HepG2 (cell line): ENCODE results near the gene ARGLU1. TPM values are rescaled to one million over a fixed set of nuclear protein-coding genes. Genes with fewer than 3 reads are reported as not detected.

Source experiments
- ATAC-seq: fragments of 200-7000 bp; cut with Tn5 transposase; 3 replicates; pipeline ENCODE4 v1.9.1; 2020; ENCODE audit warnings: mild to moderate bottlenecking, moderate library complexity
- BruUV-seq: library from RNA; stranded (reverse); fragments of 400-500 nt; replicated peaks from 2 replicates; lab custom pipeline; 2021; lab: Mats Ljungman, UMichigan
- CTCF ChIA-PET: fragments of 300-600 bp; formaldehyde crosslinking; extraction: SDS; loops from one replicate; lab custom pipeline; 2021; ENCODE audit warnings: low total read pairs, inconsistent platforms, low intra/inter-chr PET ratio; lab: Yijun Ruan, JAX
- POLR2A ChIA-PET: fragments of 350-600 bp; sonication (Branson Sonifier 250); formaldehyde crosslinking; loops from one replicate; lab custom pipeline; 2020; ENCODE audit warnings: antibody characterized with exemption, inconsistent platforms; lab: Yijun Ruan, JAX
- DNase-seq: peaks from one replicate; pipeline ENCODE4 v3.0.0-alpha.2; 2015; ENCODE audit warnings: low spot score
- FAIRE-seq: peaks from 3 replicates; lab custom pipeline; 2011; peaks lifted over from hg19 to GRCh38; lab: Jason Lieb, UNC
- H2AFZ ChIP-seq: one replicate; pipeline ENCODE4 v1.6.1; 2011; ENCODE audit warnings: low read length, inconsistent platforms
- H3K27ac ChIP-seq: fragments of 300-600 bp; 3 replicates; pipeline ENCODE4 v1.8.0; 2011; ENCODE audit warnings: mixed run types, mild to moderate bottlenecking, mixed read lengths, low read length, inconsistent platforms; ENCODE audit not compliant: insufficient read depth; ENCODE audit errors: extremely low read length
- H3K27me3 ChIP-seq, 2 experiments: fragments of 200-600 bp in 1 of 2; 2 replicates in 1 of 2; 3 replicates in 1 of 2; pipeline versions ENCODE4 v1.6.0 to v1.8.0; 2011; ENCODE audit warnings: low read length in 2 of 2, mild to moderate bottlenecking in 2 of 2, moderate library complexity in 2 of 2, inconsistent platforms in 1 of 2; ENCODE audit not compliant: insufficient read depth in 2 of 2, control insufficient read depth in 1 of 2
- H3K36me3 ChIP-seq, 2 experiments: fragments of 200-600 bp in 1 of 2; replicated peaks in 1 of 2; 2 replicates in 1 of 2; 3 replicates in 1 of 2; pipeline versions ENCODE4 v1.5.1 to v1.8.0; 2011; ENCODE audit warnings: low read length in 2 of 2, inconsistent platforms in 1 of 2; ENCODE audit not compliant: insufficient read depth in 2 of 2, control insufficient read depth in 1 of 2
- H3K4me1 ChIP-seq: 2 replicates; pipeline ENCODE4 v1.5.1; 2012; ENCODE audit warnings: low read length, inconsistent platforms; ENCODE audit not compliant: insufficient read depth
- H3K4me2 ChIP-seq: 2 replicates; pipeline ENCODE4 v1.6.0; 2011; ENCODE audit warnings: low read depth, low read length, inconsistent platforms
- H3K4me3 ChIP-seq, 3 experiments: fragments of 200-600 bp in 1 of 3; sonication (generic), shearing (Covaris generic) in 1 of 3; replicated peaks in 1 of 3; 2 replicates each; pipeline ENCODE4 v1.5.1; 2011 to 2016; ENCODE audit warnings: low read length in 3 of 3, inconsistent platforms in 2 of 3, low read depth in 2 of 3, mild to moderate bottlenecking in 2 of 3, control low read depth in 1 of 3, mixed read lengths in 1 of 3; ENCODE audit not compliant: insufficient read depth in 1 of 3
- H3K79me2 ChIP-seq: one replicate; pipeline ENCODE4 v1.6.1; 2011; ENCODE audit warnings: low read length, inconsistent platforms; ENCODE audit not compliant: insufficient read depth
- H3K9ac ChIP-seq: 2 replicates; pipeline ENCODE4 v1.6.0; 2011; ENCODE audit warnings: mild to moderate bottlenecking, low read depth, low read length, inconsistent platforms; ENCODE audit not compliant: insufficient read depth
- H3K9me3 ChIP-seq: 2 replicates; pipeline ENCODE4 v1.5.1; 2012; ENCODE audit warnings: mild to moderate bottlenecking, low read length
- H4K20me1 ChIP-seq: 2 replicates; pipeline ENCODE4 v1.6.0; 2011; ENCODE audit warnings: inconsistent platforms, mild to moderate bottlenecking, low read length, moderate library complexity; ENCODE audit not compliant: insufficient read depth
- GPN1 ChIP-seq: sonication (generic); formaldehyde crosslinking; IDR thresholded peaks from 2 replicates; pipeline ENCODE4 v1.5.1; 2020; ENCODE audit warnings: missing genetic modification reagents, borderline replicate concordance
- MEIS2 ChIP-seq: sonication (generic); formaldehyde crosslinking; IDR thresholded peaks from 2 replicates; pipeline ENCODE4 v1.9.0; 2021; ENCODE audit warnings: mild to moderate bottlenecking, missing genetic modification reagents
- POLR2A ChIP-seq, 2 experiments: IDR thresholded peaks; 2 replicates each; pipeline ENCODE4 v1.6.1; 2011; ENCODE audit warnings: low read depth in 2 of 2, low read length in 2 of 2, mild to moderate bottlenecking in 1 of 2, moderate library complexity in 1 of 2; ENCODE audit not compliant: insufficient read depth in 1 of 2
- RNF2 ChIP-seq: fragments of 450-650 bp; conservative IDR thresholded peaks from 2 replicates; pipeline ENCODE4 v1.6.1; 2016; ENCODE audit warnings: low read depth
- SATB2 ChIP-seq: sonication (generic); formaldehyde crosslinking; IDR thresholded peaks from 2 replicates; pipeline ENCODE4 v1.5.0; 2020; ENCODE audit warnings: missing genetic modification reagents
- SOX13 ChIP-seq, 3 experiments: fragments of 450-650 bp in 1 of 3; sonication (generic) in 1 of 3; formaldehyde crosslinking in 1 of 3; IDR thresholded peaks in 2 of 3; conservative IDR thresholded peaks in 1 of 3; 2 replicates each; pipeline versions ENCODE4 v1.5.0 to v1.6.1; 2016 to 2020; ENCODE audit warnings: antibody characterized with exemption in 1 of 3, mild to moderate bottlenecking in 1 of 3, missing compliant biosample characterization in 1 of 3, missing genetic modification reagents in 1 of 3, moderate library complexity in 1 of 3
- ZIK1 ChIP-seq: sonication (generic); formaldehyde crosslinking; IDR thresholded peaks from 2 replicates; pipeline ENCODE4 v1.5.0; 2020; ENCODE audit warnings: mild to moderate bottlenecking, low read depth, missing genetic modification reagents, borderline replicate concordance
- ZNF652 ChIP-seq: IDR thresholded peaks from 2 replicates; pipeline ENCODE4 v1.6.1; 2016; ENCODE audit warnings: low read depth, borderline replicate concordance
- ZNF724P ChIP-seq: sonication (generic); formaldehyde crosslinking; IDR thresholded peaks from 2 replicates; pipeline ENCODE4 v1.8.0; 2022; ENCODE audit warnings: missing genetic modification reagents, borderline replicate concordance
- ZNF780A ChIP-seq: sonication (generic); formaldehyde crosslinking; IDR thresholded peaks from 2 replicates; pipeline ENCODE4 v1.8.0; 2022; ENCODE audit warnings: mild to moderate bottlenecking, missing genetic modification reagents, moderate library complexity
- WGBS: methylation state at CpG from one replicate; pipeline ENCODE4 v1.1.6; 2017; ENCODE audit warnings: low lambda C conversion rate; 5-methylcytosine and 5-hydroxymethylcytosine counted together
- in situ Hi-C: cut with HindIII; loops from 2 replicates; pipeline ENCODE4 v1.10.0; 2017; ENCODE audit warnings: low pct_unique_long_range_greater_than_20kb; ENCODE audit not compliant: extremely low pct_ligation_motif_present
- intact Hi-C: fragments of 100-400 bp; cut with micrococcal nuclease; formaldehyde crosslinking; loops from one replicate; pipeline ENCODE4 v1.10.0; 2022; ENCODE audit not compliant: unreplicated experiment
- polyA plus RNA-seq, 8 experiments: library from polyadenylated mRNA; depleted of rRNA in 3 of 8; stranded (reverse) in 7 of 8; unstranded in 1 of 8; fragments of >200 nt; fragmentation: Illumina TruSeq in 4 of 8; extraction: Trizol in 4 of 8; gene quantifications; 2 replicates each; pipeline versions ENCODE4 v1.2.1 to v1.2.3, GENCODE V29; 2011 to 2016; ENCODE audit warnings: low read depth in 4 of 8, missing spikeins in 1 of 8, mixed read lengths in 1 of 8; ENCODE audit not compliant: insufficient read depth in 1 of 8
- total RNA-seq, 5 experiments: library from RNA; depleted of rRNA; stranded (reverse); fragments of >200 nt; fragmentation: Illumina TruSeq; extraction: Trizol; gene quantifications; 2 replicates each; pipeline ENCODE4 v1.2.3, GENCODE V29; 2016; ENCODE audit warnings: low read depth in 1 of 5
- TF ChIP-seq, protein P1 (sequence below): sonication (generic); formaldehyde crosslinking; conservative IDR thresholded peaks from 2 replicates; pipeline ENCODE4 v1.4.0; 2020; ENCODE audit warnings: missing genetic modification reagents
- TF ChIP-seq, protein P2 (sequence below): sonication (generic); formaldehyde crosslinking; IDR thresholded peaks from 2 replicates; pipeline ENCODE4 v1.9.0; 2021; ENCODE audit warnings: missing genetic modification reagents, mild to moderate bottlenecking, borderline replicate concordance
- TF ChIP-seq, protein P3 (sequence below): sonication (generic); formaldehyde crosslinking; IDR thresholded peaks from 2 replicates; pipeline ENCODE4 v1.8.1; 2023; ENCODE audit warnings: mild to moderate bottlenecking, missing genetic modification reagents
- TF ChIP-seq, protein P4 (sequence below): sonication (generic); formaldehyde crosslinking; IDR thresholded peaks from 2 replicates; pipeline ENCODE4 v1.5.0; 2020; ENCODE audit warnings: missing genetic modification reagents

Gene ARGLU1
- total and polyA plus RNA-seq, 2 of the 13 experiments (the other 11 are each of a cell fraction or from before 2014, with no cell fraction given) = 47.1 to 70.6 TPM

DNA sequence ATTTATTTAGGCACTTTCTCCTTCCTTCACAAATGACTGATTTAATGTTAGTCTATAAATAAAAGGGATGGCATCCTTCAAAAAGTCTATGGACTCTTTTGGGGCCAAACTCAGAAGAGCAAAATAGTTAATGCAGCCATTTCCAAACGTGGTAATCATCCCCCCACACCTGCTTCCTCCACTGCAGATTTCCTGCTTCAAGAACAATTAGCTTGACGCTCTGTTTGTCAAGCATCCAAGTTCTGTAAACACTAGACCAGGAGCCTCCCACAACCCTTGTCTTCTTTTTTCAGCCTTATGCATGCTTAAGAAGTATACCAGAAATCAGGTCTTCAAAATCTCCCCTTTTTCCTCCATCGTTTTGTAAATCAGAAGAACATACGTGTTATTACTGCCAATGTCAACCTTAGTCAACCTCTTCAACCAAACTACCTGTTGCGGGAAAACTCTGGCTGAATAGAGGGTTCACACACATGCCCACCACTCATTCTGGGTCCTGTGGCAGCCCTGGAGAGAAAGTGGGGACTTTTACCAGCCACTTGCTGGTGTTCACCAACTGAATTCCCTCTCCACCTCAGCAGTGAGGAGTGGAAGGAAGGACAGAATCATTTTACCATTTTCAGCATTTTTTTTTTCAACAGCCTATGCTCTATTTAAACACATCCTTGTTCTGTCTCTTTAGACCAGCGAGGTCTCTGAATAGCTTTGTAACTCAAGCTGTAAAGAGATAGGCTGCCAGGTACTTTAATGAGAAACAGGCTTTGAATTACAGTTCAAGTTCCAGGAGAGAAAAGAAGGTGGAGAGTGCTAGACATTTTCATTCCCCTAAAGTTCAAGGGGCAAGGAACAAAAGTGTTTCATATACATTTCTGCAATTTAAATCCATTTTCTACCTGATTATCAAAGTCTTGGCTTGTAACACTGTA lies 71.6 kb downstream of the ARGLU1 start (continued):
- no peak for TF ChIP-seq SATB2 (CRISPR knock-in tag)
- TF ChIP-seq, protein P1, sequence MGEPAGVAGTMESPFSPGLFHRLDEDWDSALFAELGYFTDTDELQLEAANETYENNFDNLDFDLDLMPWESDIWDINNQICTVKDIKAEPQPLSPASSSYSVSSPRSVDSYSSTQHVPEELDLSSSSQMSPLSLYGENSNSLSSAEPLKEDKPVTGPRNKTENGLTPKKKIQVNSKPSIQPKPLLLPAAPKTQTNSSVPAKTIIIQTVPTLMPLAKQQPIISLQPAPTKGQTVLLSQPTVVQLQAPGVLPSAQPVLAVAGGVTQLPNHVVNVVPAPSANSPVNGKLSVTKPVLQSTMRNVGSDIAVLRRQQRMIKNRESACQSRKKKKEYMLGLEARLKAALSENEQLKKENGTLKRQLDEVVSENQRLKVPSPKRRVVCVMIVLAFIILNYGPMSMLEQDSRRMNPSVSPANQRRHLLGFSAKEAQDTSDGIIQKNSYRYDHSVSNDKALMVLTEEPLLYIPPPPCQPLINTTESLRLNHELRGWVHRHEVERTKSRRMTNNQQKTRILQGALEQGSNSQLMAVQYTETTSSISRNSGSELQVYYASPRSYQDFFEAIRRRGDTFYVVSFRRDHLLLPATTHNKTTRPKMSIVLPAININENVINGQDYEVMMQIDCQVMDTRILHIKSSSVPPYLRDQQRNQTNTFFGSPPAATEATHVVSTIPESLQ (CRISPR knock-in tag) = no peak
- TF ChIP-seq, protein P2, sequence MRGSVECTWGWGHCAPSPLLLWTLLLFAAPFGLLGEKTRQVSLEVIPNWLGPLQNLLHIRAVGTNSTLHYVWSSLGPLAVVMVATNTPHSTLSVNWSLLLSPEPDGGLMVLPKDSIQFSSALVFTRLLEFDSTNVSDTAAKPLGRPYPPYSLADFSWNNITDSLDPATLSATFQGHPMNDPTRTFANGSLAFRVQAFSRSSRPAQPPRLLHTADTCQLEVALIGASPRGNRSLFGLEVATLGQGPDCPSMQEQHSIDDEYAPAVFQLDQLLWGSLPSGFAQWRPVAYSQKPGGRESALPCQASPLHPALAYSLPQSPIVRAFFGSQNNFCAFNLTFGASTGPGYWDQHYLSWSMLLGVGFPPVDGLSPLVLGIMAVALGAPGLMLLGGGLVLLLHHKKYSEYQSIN (CRISPR knock-in tag) = no peak

DNA sequence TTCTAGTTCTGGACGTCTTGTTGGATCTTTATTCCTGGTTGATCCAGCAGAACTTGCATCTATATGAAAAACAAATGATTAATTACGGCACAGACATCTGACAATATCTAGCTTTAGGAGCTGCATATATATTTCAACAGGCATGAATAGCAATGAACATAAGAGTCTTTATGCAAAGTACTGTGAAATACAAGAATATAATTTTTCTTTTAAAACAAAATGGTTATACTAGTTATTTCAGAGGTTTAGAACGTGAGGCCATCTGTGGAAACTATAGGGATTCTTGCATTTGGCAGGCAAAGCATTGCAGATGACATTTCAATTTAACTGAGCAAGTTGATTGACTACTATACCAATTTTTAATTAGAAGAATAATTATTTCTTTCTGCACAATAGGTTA lies 73.0 kb downstream of the ARGLU1 start:
- TF ChIP-seq ZNF724P (no peak), SOX13 (IDR thresholded peaks at IDR 0.05) (no peak), SOX13 (CRISPR knock-in tag; conservative IDR thresholded peaks at IDR 0.05 in 1 of 2, IDR thresholded peaks at IDR 0.05 in 1 of 2) (no peak), RNF2 (no peak), ZNF652 (no peak), GPN1 (CRISPR knock-in tag) (no peak), MEIS2 (no peak), ZIK1 (CRISPR knock-in tag) (no peak), POLR2A (IDR thresholded peaks at IDR 0.05; ENCODE audit: insufficient read depth in 1 of 2, low read depth in 2 of 2, low read length in 2 of 2) (no peak), ZNF780A (CRISPR knock-in tag) (no peak)
- TF ChIP-seq, protein P3, sequence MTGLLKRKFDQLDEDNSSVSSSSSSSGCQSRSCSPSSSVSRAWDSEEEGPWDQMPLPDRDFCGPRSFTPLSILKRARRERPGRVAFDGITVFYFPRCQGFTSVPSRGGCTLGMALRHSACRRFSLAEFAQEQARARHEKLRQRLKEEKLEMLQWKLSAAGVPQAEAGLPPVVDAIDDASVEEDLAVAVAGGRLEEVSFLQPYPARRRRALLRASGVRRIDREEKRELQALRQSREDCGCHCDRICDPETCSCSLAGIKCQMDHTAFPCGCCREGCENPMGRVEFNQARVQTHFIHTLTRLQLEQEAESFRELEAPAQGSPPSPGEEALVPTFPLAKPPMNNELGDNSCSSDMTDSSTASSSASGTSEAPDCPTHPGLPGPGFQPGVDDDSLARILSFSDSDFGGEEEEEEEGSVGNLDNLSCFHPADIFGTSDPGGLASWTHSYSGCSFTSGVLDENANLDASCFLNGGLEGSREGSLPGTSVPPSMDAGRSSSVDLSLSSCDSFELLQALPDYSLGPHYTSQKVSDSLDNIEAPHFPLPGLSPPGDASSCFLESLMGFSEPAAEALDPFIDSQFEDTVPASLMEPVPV (CRISPR knock-in tag) = no peak
- TF ChIP-seq, protein P4, sequence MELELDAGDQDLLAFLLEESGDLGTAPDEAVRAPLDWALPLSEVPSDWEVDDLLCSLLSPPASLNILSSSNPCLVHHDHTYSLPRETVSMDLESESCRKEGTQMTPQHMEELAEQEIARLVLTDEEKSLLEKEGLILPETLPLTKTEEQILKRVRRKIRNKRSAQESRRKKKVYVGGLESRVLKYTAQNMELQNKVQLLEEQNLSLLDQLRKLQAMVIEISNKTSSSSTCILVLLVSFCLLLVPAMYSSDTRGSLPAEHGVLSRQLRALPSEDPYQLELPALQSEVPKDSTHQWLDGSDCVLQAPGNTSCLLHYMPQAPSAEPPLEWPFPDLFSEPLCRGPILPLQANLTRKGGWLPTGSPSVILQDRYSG = no peak
- TF ChIP-seq, all 625 proteins: peak for 0
- DNase-seq (no peak), ATAC-seq (no peak), FAIRE-seq (no peak)
- Histone ChIP-seq H3K4me1 (no peaks in the 10 kb centered on the region), H2AFZ (no peak overlapping the region), H3K79me2 (no peaks in the 10 kb centered on the region), H3K4me2 (no peak overlapping the region), H3K4me3 (no peak overlapping the region), H3K9me3 (no peaks in the 10 kb centered on the region), H4K20me1 (no peaks in the 10 kb centered on the region), H3K27me3 (no peaks in the 10 kb centered on the region), H3K36me3 (no peaks in the 10 kb centered on the region), H3K27ac (no peak overlapping the region), H3K9ac (no peak overlapping the region)
- ChIA-PET POLR2A (no interaction called here), CTCF (no interaction called here)
- in situ Hi-C loops = no loop called here
- WGBS = 20% methylated on average over 3 of the region's 3 CpGs
- intact Hi-C loops = no loop called here
- BruUV-seq = no TSS peak
